Esophagus (tissue), 2 donors: ENCODE results near the gene CISH. TPM values are rescaled to one million over a fixed set of nuclear protein-coding genes. Genes with fewer than 3 reads are reported as not detected.

Source experiments
- H3K27ac ChIP-seq, 2 donors: one replicate each; pipeline ENCODE4 v1.5.1; 2013; ENCODE audit warnings: low read depth in 2 of 2, mild to moderate bottlenecking in 2 of 2, inconsistent platforms in 1 of 2, low read length in 1 of 2, moderate library complexity in 1 of 2
- H3K27me3 ChIP-seq, 2 donors: one replicate each; pipeline ENCODE4 v1.6.1; 2013; ENCODE audit warnings: low read length in 2 of 2, control low read depth in 1 of 2, mild to moderate bottlenecking in 1 of 2; ENCODE audit not compliant: insufficient read depth in 2 of 2, control insufficient read depth in 1 of 2
- H3K36me3 ChIP-seq, 2 donors: one replicate each; pipeline ENCODE4 v1.6.1; 2013; ENCODE audit warnings: low read length in 1 of 2; ENCODE audit not compliant: control insufficient read depth in 2 of 2, insufficient read depth in 2 of 2
- H3K4me1 ChIP-seq, 2 donors: one replicate each; pipeline ENCODE4 v1.6.1; 2013; ENCODE audit warnings: low read length in 1 of 2; ENCODE audit not compliant: control insufficient read depth in 2 of 2, insufficient read depth in 2 of 2
- H3K4me3 ChIP-seq, 2 donors: one replicate each; pipeline ENCODE4 v1.5.1; 2013; ENCODE audit warnings: low read length in 2 of 2, mild to moderate bottlenecking in 2 of 2, low read depth in 1 of 2, moderate library complexity in 1 of 2
- H3K9me3 ChIP-seq, 2 donors: one replicate each; pipeline ENCODE4 v1.6.1; 2013; ENCODE audit warnings: mild to moderate bottlenecking in 2 of 2, low read depth in 1 of 2, low read length in 1 of 2, moderate library complexity in 1 of 2; ENCODE audit not compliant: control insufficient read depth in 2 of 2, insufficient read depth in 1 of 2
- WGBS, 2 donors: extraction: QIAGEN DNeasy Blood & Tissue Kit; methylation state at CpG; one replicate each; pipeline ENCODE4 v1.1.7; 2013; 5-methylcytosine and 5-hydroxymethylcytosine counted together
- polyA plus RNA-seq, 2 donors: library from polyadenylated mRNA; stranded (reverse); fragments of 200-250 nt; gene quantifications; one replicate each; pipeline ENCODE4 v1.2.3, GENCODE V29; 2013
- donor health status: healthy with polysubstance abuse.
- donor health status: Bipolar disorder and iron deficiency.

Gene CISH
- polyA plus RNA-seq, 2 donors = 5.5 to 7.0 TPM

- no peak overlapping the region for H3K27ac ChIP-seq
Measured at GRCh38 chr3:50557915-50558314, 53.7 kb downstream of the CISH start.

GRCh38 chr3:50557106-50557505, 54.5 kb downstream of the CISH start:
- no peaks in the 10 kb centered on the region for H3K9me3 ChIP-seq
- H3K4me3 ChIP-seq = no peak overlapping the region
- no peaks in the 10 kb centered on the region for H3K27me3 ChIP-seq
- no peaks in the 10 kb centered on the region for H3K4me1 ChIP-seq
- no peaks in the 10 kb centered on the region for H3K36me3 ChIP-seq
- WGBS, 2 donors = 64% methylated on average over 8 of the region's 8 CpGs
- no peak overlapping the region for H3K27ac ChIP-seq

More at GRCh38 chr3:50557915-50558314, 53.7 kb downstream of the CISH start:
- Histone ChIP-seq H3K9me3 (no peaks in the 10 kb centered on the region), H3K4me1 (no peaks in the 10 kb centered on the region), H3K36me3 (no peaks in the 10 kb centered on the region), H3K4me3 (no peak overlapping the region), H3K27me3 (no peaks in the 10 kb centered on the region)
- WGBS, 2 donors = 52 to 64% methylated on average over 7 of the region's 7 CpGs

Other genes starting within 250 kb of the CISH start
- under 1 TPM; 0.28 to 0.31 TPM for gene CACNA2D2, start 108.1 kb downstream of the CISH start, polyA plus RNA-seq
- 1 to 10 TPM; 1.8 to 2.0 TPM for gene C3orf18, start 44.0 kb downstream of the CISH start, polyA plus RNA-seq
- 10 to 100 TPM in 1 of 2 donors, 1 to 10 TPM in 1; 8.3 to 12.9 TPM for gene HEMK1, start 42.3 kb downstream of the CISH start, polyA plus RNA-seq
- 10 to 100 TPM; 33.8 to 39.1 TPM for gene MAPKAPK3, start 5.4 kb upstream of the CISH start, polyA plus RNA-seq
- 1 to 10 TPM in 1 of 2 donors, under 1 TPM in 1; 0.93 to 2.8 TPM for gene DOCK3, start 63.2 kb upstream of the CISH start, polyA plus RNA-seq